Colonic mucosa (tissue), 4 donors: Measurements from ENCODE around the gene KIF3A. TPM values are rescaled to one million over a fixed set of nuclear protein-coding genes. Genes with fewer than 3 reads are reported as not detected.

Experiments used
- DNase-seq: peaks from one replicate; pipeline ENCODE4 v3.0.0-alpha.2; 2020
- H3K27ac ChIP-seq: fragments of 200-600 bp; one replicate; pipeline ENCODE4 v1.8.0; 2021
- H3K27me3 ChIP-seq: fragments of 200-600 bp; one replicate; pipeline ENCODE4 v1.8.0; 2021
- H3K36me3 ChIP-seq: fragments of 200-600 bp; one replicate; pipeline ENCODE4 v1.8.0; 2021
- H3K4me1 ChIP-seq: fragments of 200-600 bp; one replicate; pipeline ENCODE4 v1.8.0; 2021; ENCODE audit warnings: mild to moderate bottlenecking
- H3K4me3 ChIP-seq: fragments of 200-600 bp; one replicate; pipeline ENCODE4 v1.8.0; 2021
- H3K9ac ChIP-seq, 2 donors: one replicate each; pipeline ENCODE4 v1.7.0; 2013; ENCODE audit warnings: control low read depth in 2 of 2, low read depth in 2 of 2, low read length in 2 of 2
- H3K9me3 ChIP-seq: fragments of 200-600 bp; one replicate; pipeline ENCODE4 v1.8.0; 2021
- CTCF ChIP-seq: fragments of 200-600 bp; IDR thresholded peaks from one replicate; pipeline ENCODE4 v1.8.0; 2022; ENCODE audit warnings: antibody characterized with exemption, mild to moderate bottlenecking
- intact Hi-C: fragments of 100-400 bp; cut with DNase I; formaldehyde crosslinking; loops from one replicate; pipeline ENCODE4 v1.14.1; 2022
- total RNA-seq, 2 donors: library from RNA; stranded (reverse); fragmentation: NEBNext Ultra II Directional in 1 of 2; extraction: Animal tissue kit (Norgen Biotek cat#: 25700) in 1 of 2; gene quantifications; one replicate each; pipeline ENCODE4 v1.2.1, GENCODE V29; 2021
- donor health status: healthy.
- donor health status: DM: no; HTN: no; CAD: no.
- donor health status: DM: no; HTN: no; CAD: no.

The KIF3A gene
- total RNA-seq, 2 donors from 2014 or later: 4.0 to 5.2 TPM

DNA sequence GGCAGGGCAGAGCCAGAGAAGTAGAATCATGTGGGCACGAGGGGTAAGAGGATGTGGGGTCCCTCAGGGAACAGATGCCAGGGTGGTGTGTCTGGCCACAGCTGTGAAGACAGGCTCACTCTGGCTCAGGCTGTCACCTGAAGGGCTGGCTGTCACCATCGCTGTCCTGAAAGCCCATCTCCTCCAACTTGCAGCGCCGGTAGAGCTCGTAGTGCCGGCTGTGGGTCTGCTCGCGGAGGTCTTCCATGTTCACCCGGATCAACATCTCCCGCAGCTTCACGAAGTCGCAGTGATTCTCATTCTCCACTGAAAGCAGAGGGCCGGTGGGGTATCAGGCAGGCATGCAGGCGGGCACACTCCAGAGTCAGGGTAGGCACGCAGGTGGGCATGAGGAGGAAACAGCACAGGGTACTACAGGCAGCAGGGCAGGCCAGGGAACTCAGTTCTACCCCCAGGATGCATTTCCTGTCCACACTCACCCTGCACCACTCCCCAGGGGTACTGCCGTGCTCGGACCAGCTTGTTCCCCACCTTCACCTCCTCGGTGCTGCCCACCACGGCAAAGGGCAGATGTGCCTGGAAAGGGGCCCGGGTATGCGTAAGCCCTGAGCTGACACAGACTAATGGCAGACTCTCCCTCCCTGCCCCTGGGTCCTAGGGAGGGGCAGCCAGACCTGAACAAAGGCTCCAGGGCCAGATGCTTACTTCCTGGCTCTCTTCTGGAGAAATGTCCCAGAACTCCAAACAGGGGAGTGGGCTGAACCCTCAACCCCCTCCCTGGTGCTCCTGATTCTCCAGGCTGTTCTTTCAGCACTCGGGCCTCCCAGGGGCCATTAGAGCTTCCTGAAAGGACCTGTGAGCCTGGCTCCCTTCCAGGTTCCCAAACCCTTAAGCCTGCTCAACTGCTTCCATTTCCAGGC is 24.2 kb upstream of the KIF3A start:
- peak; percentile 15 for DNase-seq
- H3K27ac ChIP-seq: no peak overlapping the region
- intact Hi-C loops: no loop called here
- no peak for TF ChIP-seq CTCF
- no peaks in the 10 kb centered on the region for H3K36me3 ChIP-seq
- no peak overlapping the region for H3K9ac ChIP-seq
- H3K4me3 ChIP-seq: no peak overlapping the region
- H3K27me3 ChIP-seq: no peaks in the 10 kb centered on the region
- H3K9me3 ChIP-seq: no peaks in the 10 kb centered on the region
- H3K4me1 ChIP-seq: no peaks in the 10 kb centered on the region

DNA sequence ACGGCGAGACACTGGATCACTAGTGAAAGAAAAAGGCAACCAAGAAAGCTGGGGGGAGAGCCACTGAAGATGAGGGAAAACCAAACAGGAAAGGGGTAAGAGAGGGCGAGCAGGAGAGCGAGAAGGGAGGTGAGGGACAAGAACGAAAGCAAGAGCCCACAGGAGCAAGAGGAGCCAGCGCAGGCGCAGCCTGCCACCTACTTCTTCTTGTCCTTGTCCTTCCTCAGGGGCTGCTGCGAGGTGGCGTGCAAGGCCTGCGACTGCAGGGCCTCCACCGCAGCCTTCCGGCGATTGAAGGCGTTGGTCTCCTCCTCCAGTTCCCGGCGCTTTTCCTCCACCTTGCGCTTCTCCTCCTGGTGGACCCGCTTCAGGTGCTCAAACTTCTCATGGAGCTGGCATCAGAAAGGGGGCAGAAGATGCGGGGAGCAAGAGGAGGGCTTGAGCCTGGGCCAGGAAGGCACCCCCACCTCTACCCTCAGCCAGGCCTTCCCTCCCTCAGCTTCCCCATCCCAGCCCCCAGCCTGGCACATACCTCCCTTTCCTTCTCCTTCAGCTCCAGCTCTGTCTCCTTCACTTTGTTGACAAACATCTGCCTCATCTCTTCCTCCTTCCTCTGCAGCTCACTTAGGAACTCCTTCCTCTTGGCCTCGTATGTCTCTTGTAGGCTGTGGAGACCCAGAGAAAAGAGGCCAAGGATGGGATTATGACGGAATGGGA is 23.4 kb upstream of the KIF3A start:
- no peak for TF ChIP-seq CTCF
- Histone ChIP-seq H3K9me3 (no peaks in the 10 kb centered on the region), H3K27me3 (no peaks in the 10 kb centered on the region), H3K9ac (no peak overlapping the region), H3K4me3 (no peak overlapping the region), H3K4me1 (no peaks in the 10 kb centered on the region), H3K27ac (no peak overlapping the region), H3K36me3 (no peaks in the 10 kb centered on the region)
- intact Hi-C loops: no loop called here
- DNase-seq: no peak

- no peak for DNase-seq
- H3K9me3 ChIP-seq: no peaks in the 10 kb centered on the region
- no peaks in the 10 kb centered on the region for H3K36me3 ChIP-seq
- no peak overlapping the region for H3K4me3 ChIP-seq
- no peak for TF ChIP-seq CTCF
- no peak overlapping the region for H3K27ac ChIP-seq
- H3K4me1 ChIP-seq: no peaks in the 10 kb centered on the region
- intact Hi-C loops: no loop called here
- H3K9ac ChIP-seq: no peak overlapping the region
- no peaks in the 10 kb centered on the region for H3K27me3 ChIP-seq
These were observed 22.7 kb upstream of the KIF3A start for GRCh38 chr5:132760049-132760420.

DNA sequence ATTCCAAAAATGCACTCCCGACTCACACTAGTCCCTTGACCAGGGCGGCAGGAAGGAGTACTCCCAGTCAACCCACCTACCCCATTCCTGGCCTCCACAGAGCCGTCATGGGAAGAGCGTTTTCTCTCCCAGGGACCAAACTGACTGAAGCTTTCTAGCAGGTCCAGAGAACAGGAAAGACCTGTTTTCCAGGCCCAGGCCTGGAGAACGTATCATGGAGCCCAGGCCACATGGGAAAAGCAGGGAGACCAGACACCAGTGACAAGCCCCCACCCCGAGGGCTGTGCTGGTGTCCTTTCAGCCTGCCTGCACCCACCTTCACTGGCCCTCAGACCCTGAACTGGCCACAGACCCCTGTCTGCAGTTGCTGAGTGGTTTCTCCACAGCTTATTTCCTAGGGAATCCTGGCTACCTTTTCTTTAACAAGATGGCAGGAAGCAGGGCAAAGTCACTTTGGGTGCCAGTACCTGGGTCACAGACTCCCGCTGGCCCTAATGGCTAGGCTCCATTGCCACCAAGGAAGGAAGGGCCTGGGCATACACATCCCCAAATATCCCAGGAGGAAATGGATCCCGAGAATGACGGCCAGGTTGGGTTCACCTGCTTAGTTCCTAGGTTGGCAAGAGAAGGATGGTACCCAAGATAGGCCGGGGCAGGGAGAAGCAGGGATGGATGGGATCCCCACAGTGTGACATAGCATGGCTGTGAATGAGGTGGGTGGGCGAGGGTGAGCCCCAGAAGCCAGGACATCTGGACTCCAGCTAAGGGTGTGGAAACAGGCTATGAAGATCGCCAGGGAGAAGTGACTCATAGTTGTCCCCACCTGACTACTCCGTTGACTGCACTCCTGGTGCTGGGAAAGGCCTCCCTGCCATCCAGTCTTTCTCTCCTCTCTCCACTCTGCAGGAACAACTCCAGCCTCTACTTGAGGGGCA is 22.0 kb upstream of the KIF3A start:
- no peak for DNase-seq
- Histone ChIP-seq H3K27ac (no peak overlapping the region), H3K36me3 (no peaks in the 10 kb centered on the region), H3K9ac (no peak overlapping the region), H3K27me3 (no peaks in the 10 kb centered on the region), H3K9me3 (no peaks in the 10 kb centered on the region), H3K4me1 (no peaks in the 10 kb centered on the region), H3K4me3 (no peak overlapping the region)
- intact Hi-C loops: no loop called here
- no peak for TF ChIP-seq CTCF

- no peak for TF ChIP-seq CTCF
- H3K4me1 ChIP-seq: no peaks in the 10 kb centered on the region
- no peaks in the 10 kb centered on the region for H3K9me3 ChIP-seq
- intact Hi-C loops: no loop called here
- H3K9ac ChIP-seq: no peak overlapping the region
- no peaks in the 10 kb centered on the region for H3K36me3 ChIP-seq
- H3K27ac ChIP-seq: no peak overlapping the region
- no peaks in the 10 kb centered on the region for H3K27me3 ChIP-seq
- no peak overlapping the region for H3K4me3 ChIP-seq
- DNase-seq: no peak
These were observed 21.1 kb upstream of the KIF3A start for GRCh38 chr5:132758451-132758850.
